Measurements from ENCODE around the gene HOXA7. TPM values are rescaled to one million over a fixed set of nuclear protein-coding genes. Genes with fewer than 3 reads are reported as not detected.

The HOXA7 gene
- total RNA-seq, 1 donor from 2014 or later, result not detected

DNA sequence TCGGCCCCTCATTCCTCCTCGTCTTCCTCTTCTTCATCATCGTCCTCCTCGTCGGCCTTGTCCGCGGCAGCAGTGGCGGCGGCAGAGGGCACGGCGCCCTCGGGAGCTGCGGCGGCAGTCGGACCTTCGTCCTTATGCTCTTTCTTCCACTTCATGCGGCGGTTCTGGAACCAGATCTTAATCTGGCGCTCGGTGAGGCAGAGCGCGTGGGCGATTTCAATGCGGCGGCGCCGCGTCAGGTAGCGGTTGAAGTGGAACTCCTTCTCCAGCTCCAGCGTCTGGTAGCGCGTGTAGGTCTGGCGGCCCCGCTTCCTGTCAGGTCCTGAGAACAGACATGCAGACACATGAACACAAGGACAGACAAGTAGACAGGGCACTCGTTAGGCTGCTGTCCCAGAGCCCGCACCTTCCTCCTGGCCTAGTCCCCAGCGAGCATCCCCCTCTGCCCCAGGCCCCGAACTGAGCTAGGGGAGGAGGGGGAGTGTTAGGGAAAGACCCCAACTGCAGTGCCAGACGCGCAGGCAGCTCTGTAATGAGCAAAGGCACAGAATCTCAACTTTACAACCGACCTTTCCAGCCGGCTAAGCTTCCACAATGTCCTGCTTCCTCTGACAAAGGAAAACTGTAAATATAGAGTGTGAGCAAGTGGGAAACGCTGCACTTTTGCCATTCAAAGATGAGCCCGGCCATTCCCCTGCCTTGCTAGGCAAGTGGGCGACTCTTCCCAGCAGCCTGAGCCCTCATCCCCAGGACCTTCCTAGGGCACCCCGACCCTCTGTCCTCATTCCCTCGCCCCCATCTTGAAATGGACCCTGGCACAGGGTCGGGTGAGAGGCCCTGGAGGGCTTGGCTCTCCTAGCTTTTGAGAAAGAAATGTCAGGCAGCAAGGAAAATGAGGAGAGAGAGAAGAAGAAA, 1.3 kb downstream of the HOXA7 start:
- no peak for FAIRE-seq
- H3K4me3 ChIP-seq (ENCODE audit: low read depth, low read length), result no peak overlapping the region
- peaks cover 93% of the 10 kb centered on the region for H3K27me3 ChIP-seq (ENCODE audit: control insufficient read depth, insufficient read depth, low read length)
- H3K36me3 ChIP-seq (ENCODE audit: control insufficient read depth, insufficient read depth, low read length), result no peaks in the 10 kb centered on the region
- no peak for TF ChIP-seq CTCF (IDR thresholded peaks at IDR 0.05; ENCODE audit: insufficient read depth, low read length, severe bottlenecking)
- peak; percentile 31 for DNase-seq (ENCODE audit: low read depth)

DNA sequence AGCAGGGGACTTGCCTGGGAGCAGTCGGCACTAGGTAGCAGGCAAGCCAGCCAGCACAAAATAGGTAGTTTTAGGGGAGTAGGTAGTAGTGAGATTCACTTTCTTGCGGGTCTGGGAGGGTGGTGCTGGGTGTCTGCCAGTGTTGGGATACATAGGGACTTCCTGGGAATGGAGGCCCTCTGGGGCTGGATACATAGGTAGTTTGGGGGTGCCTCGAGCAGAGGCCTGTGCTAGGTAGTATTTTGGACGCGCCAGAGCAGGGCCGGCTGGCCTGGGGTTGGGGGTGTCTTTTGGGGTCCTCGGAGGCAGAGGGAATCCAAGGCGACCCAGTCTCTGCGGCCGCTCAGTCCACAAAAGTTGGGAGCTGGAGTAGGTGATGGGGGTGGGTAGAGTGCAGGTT, 2.1 kb downstream of the HOXA7 start:
- no peak for TF ChIP-seq CTCF (IDR thresholded peaks at IDR 0.05; ENCODE audit: insufficient read depth, low read length, severe bottlenecking)
- FAIRE-seq, result no peak
- Histone ChIP-seq H3K36me3 (ENCODE audit: control insufficient read depth, insufficient read depth, low read length) (no peaks in the 10 kb centered on the region), H3K27me3 (ENCODE audit: control insufficient read depth, insufficient read depth, low read length) (peaks cover 91% of the 10 kb centered on the region), H3K4me3 (ENCODE audit: low read depth, low read length) (no peak overlapping the region)
- no peak for DNase-seq (ENCODE audit: low read depth)

- TF ChIP-seq CTCF (IDR thresholded peaks at IDR 0.05; ENCODE audit: insufficient read depth, low read length, severe bottlenecking), result no peak
- H3K27me3 ChIP-seq (ENCODE audit: control insufficient read depth, insufficient read depth, low read length), result peaks cover 89% of the 10 kb centered on the region
- FAIRE-seq (no peak), DNase-seq (ENCODE audit: low read depth) (no peak)
- H3K4me3 ChIP-seq (ENCODE audit: low read depth, low read length), result no peak overlapping the region
- H3K36me3 ChIP-seq (ENCODE audit: control insufficient read depth, insufficient read depth, low read length), result no peaks in the 10 kb centered on the region
Observed at GRCh38 chr7:27153526-27153925, 2.9 kb downstream of the HOXA7 start.

- peaks cover 89% of the 10 kb centered on the region for H3K27me3 ChIP-seq (ENCODE audit: control insufficient read depth, insufficient read depth, low read length)
- H3K4me3 ChIP-seq (ENCODE audit: low read depth, low read length), result no peak overlapping the region
- no peaks in the 10 kb centered on the region for H3K36me3 ChIP-seq (ENCODE audit: control insufficient read depth, insufficient read depth, low read length)
- no peak for TF ChIP-seq CTCF (IDR thresholded peaks at IDR 0.05; ENCODE audit: insufficient read depth, low read length, severe bottlenecking)
- DNase-seq (ENCODE audit: low read depth) (no peak), FAIRE-seq (no peak)
Observed at GRCh38 chr7:27152816-27153442, 3.5 kb downstream of the HOXA7 start.

DNA sequence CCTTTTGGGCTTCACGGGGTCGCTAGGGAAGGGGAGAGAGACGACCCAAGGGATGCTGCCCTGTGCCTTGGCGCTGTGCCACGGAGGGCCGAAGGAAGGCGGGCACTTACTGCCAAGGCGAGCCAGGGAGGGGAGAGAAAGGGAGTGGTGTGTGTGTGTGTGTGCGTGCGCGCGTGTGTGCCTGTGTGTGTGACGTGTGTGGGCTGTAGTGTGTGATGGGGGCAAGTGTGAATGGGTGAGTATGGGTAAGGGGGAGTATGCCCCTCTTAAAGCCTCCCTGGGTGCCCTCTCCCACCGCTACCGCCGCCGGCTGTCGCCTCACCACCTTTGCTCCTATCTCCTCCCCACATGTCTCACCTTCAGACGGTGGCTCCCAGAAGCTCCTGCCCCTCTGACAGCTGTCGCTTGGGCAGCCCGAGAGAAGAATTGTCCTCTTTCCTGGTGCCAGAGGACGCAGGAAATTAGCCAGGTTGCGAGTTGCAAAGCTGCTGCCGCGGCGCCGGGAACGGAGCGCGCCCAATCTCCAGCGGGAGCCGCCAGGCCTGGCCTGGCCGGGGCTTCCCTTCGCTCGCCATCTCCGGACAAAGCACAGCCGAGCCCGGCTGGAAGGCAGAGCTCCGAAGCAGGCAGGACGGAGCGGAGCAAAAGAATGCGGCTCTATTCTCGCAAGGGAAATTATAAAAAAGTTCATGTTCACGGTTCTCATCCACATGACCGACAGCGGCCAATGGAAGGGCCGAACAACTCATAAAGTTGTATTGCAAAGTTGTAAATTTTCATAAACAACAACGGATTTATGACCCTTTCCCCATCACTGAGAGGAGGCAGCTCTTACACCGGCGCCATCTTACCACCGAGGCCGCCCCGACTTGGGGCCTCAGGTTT, 4.3 kb downstream of the HOXA7 start, which contains the start of gene HOXA3:
Gene HOXA3, minus strand, starts transcription at position 653 of the 885 bp plus-strand sequence. CDS start 41,943 bp downstream, outside the sequence.
- TF ChIP-seq CTCF (IDR thresholded peaks at IDR 0.05; ENCODE audit: insufficient read depth, low read length, severe bottlenecking), result no peak
- Histone ChIP-seq H3K27me3 (ENCODE audit: control insufficient read depth, insufficient read depth, low read length) (peaks cover 86% of the 10 kb centered on the region), H3K36me3 (ENCODE audit: control insufficient read depth, insufficient read depth, low read length) (no peaks in the 10 kb centered on the region), H3K4me3 (ENCODE audit: low read depth, low read length) (no peak within 1 kb of the TSS)
- no peak for DNase-seq (ENCODE audit: low read depth)
- peak; percentile 23 for FAIRE-seq
